ENCODE measurements around the gene ACRV1. TPM values are rescaled to one million over a fixed set of nuclear protein-coding genes. Genes with fewer than 3 reads are reported as not detected.

ACRV1 gene
- total RNA-seq, 1 experiment from 2014 or later: not detected

DNA sequence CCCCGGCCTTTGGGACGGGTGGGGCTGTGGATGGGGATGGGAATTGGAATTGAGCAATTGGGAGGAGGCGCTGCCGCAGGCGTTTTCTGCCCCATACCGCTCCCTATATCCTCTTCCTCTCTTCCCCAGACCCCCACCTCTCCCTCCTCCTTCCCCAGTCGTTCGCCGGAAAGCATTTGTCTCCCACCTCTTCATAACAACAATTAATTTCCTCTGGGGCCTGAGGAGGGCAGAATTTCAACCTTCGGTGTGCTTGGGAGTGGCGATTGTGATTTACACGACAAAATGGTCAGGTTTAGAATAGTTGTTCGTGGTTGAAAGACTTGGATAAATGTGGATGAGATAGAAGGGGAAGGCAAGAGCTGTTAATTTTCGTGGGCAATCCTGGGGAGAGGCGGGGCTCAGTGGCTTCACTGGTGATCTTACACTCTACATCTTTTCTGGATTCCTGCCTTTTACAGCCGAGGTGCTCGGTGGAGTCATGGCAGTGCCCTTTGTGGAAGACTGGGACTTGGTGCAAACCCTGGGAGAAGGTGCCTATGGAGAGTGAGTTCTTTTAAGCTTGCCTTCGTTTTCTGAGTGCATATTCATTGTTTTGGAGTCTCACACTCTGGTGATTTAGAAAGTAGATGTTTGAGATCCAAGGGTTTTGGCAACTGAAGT, 54.2 kb downstream of the ACRV1 start:
- Histone ChIP-seq H3K27ac (peak overlapping the region; percentile 83), H3K4me3 (peak overlapping the region; percentile 50), H3K27me3 (replicated peaks) (no peaks in the 10 kb centered on the region), H3K9me3 (replicated peaks) (no peaks in the 10 kb centered on the region), H3K36me3 (peaks cover 15% of the 10 kb centered on the region), H3K4me1 (replicated peaks) (peaks cover 24% of the 10 kb centered on the region)
- peak in 1 of 2 experiments; percentile 82 for DNase-seq (ENCODE audit: low read depth in 1 of 2, low spot score in 2 of 2)

DNA sequence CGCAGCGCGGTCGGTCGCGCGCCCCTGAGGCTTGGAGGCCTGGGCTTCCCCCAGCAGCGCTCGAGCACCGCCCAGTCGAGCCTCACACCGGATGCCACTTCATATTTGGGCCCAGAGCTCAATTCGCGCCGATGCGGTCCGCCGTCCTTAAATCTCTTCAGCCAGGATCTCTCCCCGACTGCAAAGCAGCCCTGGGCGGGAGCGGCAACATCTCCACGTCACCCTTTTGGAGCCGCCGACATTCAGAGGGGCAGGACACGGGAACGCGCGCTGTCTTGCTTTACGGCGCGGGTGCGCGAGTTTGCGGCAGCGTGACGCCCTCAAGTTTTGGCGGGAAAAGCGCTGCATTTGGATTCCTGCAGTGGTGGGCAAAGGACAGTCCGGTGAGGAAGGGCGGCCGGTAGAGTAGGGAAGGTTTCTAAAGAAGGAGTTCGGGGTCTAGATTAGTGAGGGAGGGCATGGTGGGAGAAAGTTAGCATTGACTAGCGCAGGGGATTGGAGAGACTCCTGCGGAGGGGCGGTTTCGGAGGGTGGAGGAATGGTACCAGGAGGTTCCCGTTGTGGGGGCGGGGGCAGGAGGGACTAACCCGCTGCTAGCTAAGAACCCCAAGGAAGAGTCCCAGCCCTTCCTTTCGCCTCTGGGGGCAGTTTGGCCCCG, 54.9 kb downstream of the ACRV1 start:
- Histone ChIP-seq H3K27me3 (replicated peaks) (no peaks in the 10 kb centered on the region), H3K9me3 (replicated peaks) (no peaks in the 10 kb centered on the region), H3K27ac (peak overlapping the region; percentile 83), H3K36me3 (peaks cover 18% of the 10 kb centered on the region), H3K4me3 (peak overlapping the region; percentile 50), H3K4me1 (replicated peaks) (peaks cover 25% of the 10 kb centered on the region)
- peak; percentile 83 to 92 for DNase-seq (ENCODE audit: low read depth in 1 of 2, low spot score in 2 of 2)

DNA sequence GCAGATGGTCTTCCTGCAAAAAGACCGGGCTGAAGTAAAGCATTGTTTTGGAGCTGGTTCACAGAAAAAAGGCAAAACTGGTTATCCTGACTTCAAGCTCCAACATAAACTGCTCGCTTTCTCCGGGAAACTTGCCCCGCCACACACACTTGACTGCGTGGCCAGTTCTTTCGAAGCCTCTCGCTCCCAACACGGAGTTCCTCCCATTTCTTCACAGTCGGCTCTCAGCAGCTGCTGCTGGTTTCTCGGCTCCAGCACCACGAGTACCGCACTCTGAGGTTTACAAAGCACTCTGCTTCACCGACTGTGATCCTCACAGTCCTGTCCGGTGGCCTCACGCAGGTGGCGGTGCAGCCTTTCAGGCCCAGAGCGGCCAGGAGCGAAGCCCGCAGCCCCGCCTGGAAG, 55.4 kb downstream of the ACRV1 start:
- Histone ChIP-seq H3K9me3 (replicated peaks) (no peaks in the 10 kb centered on the region), H3K27ac (peak overlapping the region; percentile 83), H3K27me3 (replicated peaks) (no peaks in the 10 kb centered on the region), H3K4me1 (replicated peaks) (peaks cover 25% of the 10 kb centered on the region), H3K4me3 (peak overlapping the region; percentile 50), H3K36me3 (peaks cover 15% of the 10 kb centered on the region)
- no peak for DNase-seq (ENCODE audit: low read depth in 1 of 2, low spot score in 2 of 2)

DNA sequence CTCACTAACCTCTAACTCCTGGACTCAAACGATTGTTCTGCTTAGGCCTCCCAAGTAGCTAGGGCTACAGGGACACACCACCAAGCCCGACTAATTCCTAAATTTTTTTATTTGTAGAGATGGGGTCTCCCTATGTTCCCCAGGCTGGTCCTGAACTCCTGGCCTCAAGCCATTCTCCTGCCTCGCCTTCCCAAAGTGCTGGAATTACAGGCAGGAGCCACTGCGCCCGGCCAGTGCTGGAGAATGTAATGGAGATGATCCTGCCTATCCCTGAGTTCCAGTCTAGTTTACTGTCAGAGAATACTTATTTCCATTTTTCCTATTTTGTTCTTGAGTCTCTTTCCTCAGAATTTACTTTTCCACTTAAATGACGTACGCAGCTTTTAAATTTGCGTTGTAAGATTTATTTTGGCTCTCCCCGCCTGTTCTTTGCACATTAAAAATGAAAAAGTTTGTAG, 55.9 kb downstream of the ACRV1 start, which contains the start of gene CHEK1:
Gene CHEK1 (plus strand): TSS at position 408 of the 458 bp plus-strand sequence. CDS start 1,606 bp downstream, outside the sequence.
- Histone ChIP-seq H3K36me3 (peaks cover 14% of the 10 kb centered on the region), H3K9me3 (replicated peaks) (no peaks in the 10 kb centered on the region), H3K4me1 (replicated peaks) (peaks cover 25% of the 10 kb centered on the region), H3K27ac (peak within 1 kb of the TSS; percentile 83), H3K27me3 (replicated peaks) (no peaks in the 10 kb centered on the region), H3K4me3 (peak within 1 kb of the TSS; percentile 50)
- DNase-seq (ENCODE audit: low read depth in 1 of 2, low spot score in 2 of 2): no peak

DNA sequence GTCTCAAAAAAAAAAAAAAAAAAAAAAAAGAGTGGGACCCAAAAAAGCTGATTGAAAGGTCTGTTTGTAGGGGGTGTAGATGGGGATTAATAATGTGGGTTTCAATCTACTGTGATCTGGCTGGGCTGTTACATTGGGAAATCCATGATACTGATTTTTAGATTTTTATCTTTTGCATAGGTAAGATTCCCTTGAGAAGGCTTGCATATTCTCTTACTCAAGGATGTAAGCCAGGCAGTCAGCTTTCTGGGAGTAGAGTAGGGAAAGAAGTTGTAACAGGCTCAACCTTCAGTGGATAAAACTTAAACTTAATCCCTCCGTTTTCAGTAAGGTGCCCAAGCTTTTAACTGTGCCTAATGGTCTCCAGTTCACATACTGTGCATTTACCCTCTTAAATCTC, 57.6 kb downstream of the ACRV1 start:
- Histone ChIP-seq H3K27ac (no peak overlapping the region), H3K4me1 (replicated peaks) (peaks cover 25% of the 10 kb centered on the region), H3K4me3 (no peak overlapping the region), H3K9me3 (replicated peaks) (no peaks in the 10 kb centered on the region), H3K36me3 (peaks cover 20% of the 10 kb centered on the region), H3K27me3 (replicated peaks) (no peaks in the 10 kb centered on the region)
- no peak for DNase-seq (ENCODE audit: low read depth in 1 of 2, low spot score in 2 of 2)

DNA sequence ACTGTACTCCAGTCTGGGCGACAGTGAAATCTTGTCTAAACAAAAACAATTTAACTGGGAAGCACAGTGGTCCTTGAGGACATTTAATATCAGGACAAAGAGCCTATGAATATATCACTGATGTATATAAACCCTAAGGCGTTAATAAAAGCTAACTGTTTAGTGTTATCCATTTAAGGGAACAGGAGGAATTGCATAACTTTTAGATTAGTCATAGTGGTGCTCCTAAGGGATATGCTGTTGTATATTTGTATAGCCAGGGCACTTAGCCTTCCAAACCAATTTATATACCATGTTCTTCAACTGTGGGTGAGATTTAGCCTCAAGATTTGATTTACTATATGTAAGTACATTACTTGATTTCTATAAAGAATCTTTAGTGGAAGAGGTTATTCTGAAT, 58.7 kb downstream of the ACRV1 start:
- Histone ChIP-seq H3K9me3 (replicated peaks) (no peaks in the 10 kb centered on the region), H3K27ac (no peak overlapping the region)
- peak in 1 of 2 experiments; percentile 11 for DNase-seq (ENCODE audit: low read depth in 1 of 2, low spot score in 2 of 2)

More for the DNA sequence above, 58.7 kb downstream of the ACRV1 start:
- Histone ChIP-seq H3K27me3 (replicated peaks) (no peaks in the 10 kb centered on the region), H3K4me1 (replicated peaks) (peaks cover 22% of the 10 kb centered on the region), H3K4me3 (no peak overlapping the region), H3K36me3 (peaks cover 20% of the 10 kb centered on the region)

Other genes with a start within 250 kb of the ACRV1 start
- gene FEZ1, start 184.6 kb downstream of the ACRV1 start, total RNA-seq (2014; rRNA removed; shearing (Covaris generic)): 2.1 TPM in 1 of 2 replicates, not detected in the other
- gene EI24, start 111.4 kb downstream of the ACRV1 start, total RNA-seq (2014; rRNA removed; shearing (Covaris generic)): 78.5 and 88.6 TPM in 2 replicates
- 72.3 and 123 TPM in 2 replicates for gene STT3A, start 88.0 kb downstream of the ACRV1 start, total RNA-seq (2014; rRNA removed; shearing (Covaris generic))
- gene CHEK1, start 55.7 kb downstream of the ACRV1 start, total RNA-seq (2014; rRNA removed; shearing (Covaris generic)): 20.3 and 40.4 TPM in 2 replicates
- not detected in 2 replicates for gene PATE1, start 65.4 kb upstream of the ACRV1 start, total RNA-seq (2014; rRNA removed; shearing (Covaris generic))
- 0.50 TPM in 1 of 2 replicates, not detected in the other for gene PATE2, start 98.0 kb upstream of the ACRV1 start, total RNA-seq (2014; rRNA removed; shearing (Covaris generic))
- not detected in 2 replicates for gene PATE3, start 107.3 kb upstream of the ACRV1 start, total RNA-seq (2014; rRNA removed; shearing (Covaris generic))
- not detected in 2 replicates for gene PATE4, start 152.5 kb upstream of the ACRV1 start, total RNA-seq (2014; rRNA removed; shearing (Covaris generic))
- 13.1 and 15.4 TPM in 2 replicates for gene HYLS1, start 206.8 kb upstream of the ACRV1 start, total RNA-seq (2014; rRNA removed; shearing (Covaris generic))
- gene PUS3, start 222.4 kb upstream of the ACRV1 start, total RNA-seq (2014; rRNA removed; shearing (Covaris generic)): 5.4 and 6.8 TPM in 2 replicates
- gene DDX25, start 223.7 kb upstream of the ACRV1 start, total RNA-seq (2014; rRNA removed; shearing (Covaris generic)): not detected in 2 replicates

All from SJSA1 (cell line).